Adipose tissue (tissue), 3 donors: ENCODE data around the gene TRMT1L. TPM values are rescaled to one million over a fixed set of nuclear protein-coding genes. Genes with fewer than 3 reads are reported as not detected.

ENCODE experiments used
- H3K27ac ChIP-seq: one replicate; pipeline ENCODE4 v1.5.1; 2013; ENCODE audit warnings: low read depth, low read length
- WGBS, 3 donors: extraction: QIAGEN DNeasy Blood & Tissue Kit; methylation state at CpG; one replicate each; pipeline ENCODE4 v1.1.7; 2013; 5-methylcytosine and 5-hydroxymethylcytosine counted together
- polyA plus RNA-seq, 3 donors: library from polyadenylated mRNA; stranded (reverse); fragments of 200-250 nt; gene quantifications; one replicate each; pipeline ENCODE4 v1.2.3, GENCODE V29; 2013
- donor health status: healthy with polysubstance abuse.
- donor health status: Bipolar disorder and iron deficiency.
- donor health status: healthy.

Gene TRMT1L
- polyA plus RNA-seq, 3 donors = 3.7 to 8.8 (median 4.1) TPM

- 90 to 95% (median 90%) methylated on average over 1 of the region's 1 CpG for WGBS, 3 donors
- H3K27ac ChIP-seq = no peak overlapping the region
Measured at GRCh38 chr1:185137896-185138545, 18.7 kb downstream of the TRMT1L start.

GRCh38 chr1:185132534-185132933, 24.2 kb downstream of the TRMT1L start:
- no peak overlapping the region for H3K27ac ChIP-seq
- WGBS, 3 donors = 79 to 100% (median 98%) methylated on average over 1 of the region's 1 CpG

GRCh38 chr1:185129708-185130107, 27.0 kb downstream of the TRMT1L start:
- 72 to 78% (median 74%) methylated on average over 2 of the region's 2 CpGs for WGBS, 3 donors

GRCh38 chr1:185112356-185112755, 44.4 kb downstream of the TRMT1L start:
- H3K27ac ChIP-seq = no peak overlapping the region
- 84 to 92% (median 84%) methylated on average over 2 of the region's 2 CpGs for WGBS, 3 donors

More at GRCh38 chr1:185129708-185130107, 27.0 kb downstream of the TRMT1L start:
- no peak overlapping the region for H3K27ac ChIP-seq

GRCh38 chr1:185111873-185112272, 44.9 kb downstream of the TRMT1L start:
- H3K27ac ChIP-seq = no peak overlapping the region

GRCh38 chr1:185110145-185110544, 46.6 kb downstream of the TRMT1L start:
- no peak overlapping the region for H3K27ac ChIP-seq

GRCh38 chr1:185108321-185108720, 48.4 kb downstream of the TRMT1L start:
- no peak overlapping the region for H3K27ac ChIP-seq

- WGBS, 3 donors = 95 to 98% (median 96%) methylated on average over 3 of the region's 3 CpGs
- no peak overlapping the region for H3K27ac ChIP-seq
Measured at GRCh38 chr1:185105121-185105520, 51.6 kb downstream of the TRMT1L start.

GRCh38 chr1:185104083-185104482, 52.7 kb downstream of the TRMT1L start:
- no peak overlapping the region for H3K27ac ChIP-seq
- 78 to 93% (median 92%) methylated on average over 3 of the region's 3 CpGs for WGBS, 3 donors

GRCh38 chr1:185096531-185096930, 60.2 kb downstream of the TRMT1L start:
- no peak overlapping the region for H3K27ac ChIP-seq
- 78 to 91% (median 81%) methylated on average over 2 of the region's 2 CpGs for WGBS, 3 donors

GRCh38 chr1:185094761-185095160, 62.0 kb downstream of the TRMT1L start:
- WGBS, 3 donors = 90 to 96% (median 95%) methylated on average over 2 of the region's 2 CpGs
- no peak overlapping the region for H3K27ac ChIP-seq

GRCh38 chr1:185091480-185091879, 65.3 kb downstream of the TRMT1L start:
- 88% methylated on average over 5 of the region's 5 CpGs for WGBS, 3 donors
- no peak overlapping the region for H3K27ac ChIP-seq

GRCh38 chr1:185087746-185088145, 69.0 kb downstream of the TRMT1L start:
- H3K27ac ChIP-seq = no peak overlapping the region

- no peak overlapping the region for H3K27ac ChIP-seq
- WGBS, 3 donors = 96 to 100% (median 97%) methylated on average over 1 of the region's 1 CpG
Measured at GRCh38 chr1:185087101-185087500, 69.7 kb downstream of the TRMT1L start.

GRCh38 chr1:185083818-185084217, 72.9 kb downstream of the TRMT1L start:
- no peak overlapping the region for H3K27ac ChIP-seq
- 93 to 97% (median 94%) methylated on average over 2 of the region's 2 CpGs for WGBS, 3 donors

- H3K27ac ChIP-seq = no peak overlapping the region
Measured at GRCh38 chr1:185080422-185080821, 76.3 kb downstream of the TRMT1L start.

GRCh38 chr1:185077374-185077773, 79.4 kb downstream of the TRMT1L start:
- H3K27ac ChIP-seq = no peak overlapping the region
- WGBS, 3 donors = 78 to 81% (median 80%) methylated on average over 4 of the region's 4 CpGs

- no peak overlapping the region for H3K27ac ChIP-seq
- WGBS, 3 donors = 84 to 91% (median 89%) methylated on average over 3 of the region's 3 CpGs
Measured at GRCh38 chr1:185075476-185075875, 81.3 kb downstream of the TRMT1L start.

- H3K27ac ChIP-seq = no peak overlapping the region
Measured at GRCh38 chr1:185074307-185074706, 82.4 kb downstream of the TRMT1L start.

GRCh38 chr1:185073725-185074124, 83.0 kb downstream of the TRMT1L start:
- H3K27ac ChIP-seq = no peak overlapping the region

GRCh38 chr1:185070051-185070450, 86.7 kb downstream of the TRMT1L start:
- H3K27ac ChIP-seq = no peak overlapping the region

More at GRCh38 chr1:185073725-185074124, 83.0 kb downstream of the TRMT1L start:
- WGBS, 3 donors = 98 to 100% (median 100%) methylated on average over 2 of the region's 2 CpGs
